CD14-positive monocyte (primary cell): Measurements from ENCODE around the gene RNF13. TPM values are rescaled to one million over a fixed set of nuclear protein-coding genes. Genes with fewer than 3 reads are reported as not detected.

ENCODE experiments used
- DNase-seq, 3 donors: peaks; one replicate each; pipeline ENCODE4 v3.0.0-alpha.2; 2011 to 2022
- H2AFZ ChIP-seq: 2 replicates; pipeline ENCODE4 v1.6.0; 2012; ENCODE audit warnings: mild to moderate bottlenecking, low read depth, low read length, inconsistent platforms; ENCODE audit not compliant: insufficient read depth, poor library complexity, severe bottlenecking
- H3K27ac ChIP-seq, 2 donors: 1 replicate in 1 of 2; 2 replicates in 1 of 2; pipeline ENCODE4 v1.5.1; 2012 to 2013; ENCODE audit warnings: low read length in 2 of 2, control low read depth in 1 of 2, inconsistent platforms in 1 of 2, low read depth in 1 of 2, mild to moderate bottlenecking in 1 of 2
- H3K27me3 ChIP-seq, 2 donors: one replicate each; pipeline versions ENCODE4 v1.6.0 to v1.6.1; 2011 to 2013; ENCODE audit warnings: low read length in 2 of 2; ENCODE audit not compliant: control insufficient read depth in 2 of 2, insufficient read depth in 2 of 2
- H3K36me3 ChIP-seq, 2 donors: replicated peaks in 1 of 2; 1 replicate in 1 of 2; 2 replicates in 1 of 2; pipeline versions ENCODE4 v1.5.1 to v1.6.1; 2012 to 2013; ENCODE audit warnings: low read length in 2 of 2, control low read depth in 1 of 2, inconsistent platforms in 1 of 2, mild to moderate bottlenecking in 1 of 2; ENCODE audit not compliant: insufficient read depth in 2 of 2, control insufficient read depth in 1 of 2
- H3K4me1 ChIP-seq, 2 donors: 1 replicate in 1 of 2; 2 replicates in 1 of 2; pipeline versions ENCODE4 v1.5.1 to v1.6.1; 2012 to 2013; ENCODE audit warnings: low read length in 2 of 2, control low read depth in 1 of 2, inconsistent platforms in 1 of 2, mild to moderate bottlenecking in 1 of 2, moderate library complexity in 1 of 2; ENCODE audit not compliant: insufficient read depth in 2 of 2, control insufficient read depth in 1 of 2
- H3K4me2 ChIP-seq: replicated peaks from 2 replicates; pipeline ENCODE3; 2012; ENCODE audit warnings: low read length, moderate library complexity, mild to moderate bottlenecking; ENCODE audit not compliant: poor library complexity, severe bottlenecking; ENCODE audit errors: extremely low read depth
- H3K4me3 ChIP-seq, 3 experiments: fragments of 200-600 bp in 1 of 3; sonication (generic) in 1 of 3; replicated peaks in 1 of 3; 1 replicate in 2 of 3; 2 replicates in 1 of 3; pipeline ENCODE4 v1.5.1; 2011 to 2013; ENCODE audit warnings: low read length in 3 of 3, mild to moderate bottlenecking in 3 of 3, control low read depth in 2 of 3, low read depth in 2 of 3, inconsistent platforms in 1 of 3, moderate library complexity in 1 of 3
- H3K79me2 ChIP-seq: 2 replicates; pipeline ENCODE4 v1.6.0; 2012; ENCODE audit warnings: mild to moderate bottlenecking, control low read depth, inconsistent platforms, low read length, moderate library complexity; ENCODE audit not compliant: insufficient read depth
- H3K9ac ChIP-seq: 2 replicates; pipeline ENCODE4 v1.6.0; 2017; ENCODE audit warnings: low read length, mild to moderate bottlenecking; ENCODE audit not compliant: insufficient read depth, poor library complexity, severe bottlenecking
- H3K9me3 ChIP-seq, 2 donors: replicated peaks in 1 of 2; 1 replicate in 1 of 2; 2 replicates in 1 of 2; pipeline versions ENCODE4 v1.5.1 to v1.6.1; 2012 to 2013; ENCODE audit warnings: low read length in 2 of 2, control low read depth in 1 of 2; ENCODE audit not compliant: control insufficient read depth in 1 of 2, insufficient read depth in 1 of 2
- H4K20me1 ChIP-seq: 2 replicates; pipeline ENCODE4 v1.6.0; 2012; ENCODE audit warnings: mild to moderate bottlenecking, low read length, control low read depth, moderate library complexity; ENCODE audit not compliant: insufficient read depth
- H3K27ac Mint-ChIP-seq, 7 donors: one replicate each; pipeline ENCODE4 v1.8.0; 2020; ENCODE audit warnings: mild to moderate bottlenecking in 7 of 7, mixed read lengths in 7 of 7, moderate library complexity in 6 of 7, inconsistent platforms in 2 of 7
- H3K27me3 Mint-ChIP-seq, 3 donors: one replicate each; pipeline ENCODE4 v1.8.0; 2021 to 2022; ENCODE audit warnings: low read depth in 3 of 3, mild to moderate bottlenecking in 3 of 3, mixed read lengths in 3 of 3, moderate library complexity in 3 of 3, inconsistent platforms in 1 of 3
- H3K36me3 Mint-ChIP-seq, 2 donors: one replicate each; pipeline ENCODE4 v1.8.0; 2020; ENCODE audit warnings: mixed read lengths in 2 of 2, inconsistent platforms in 1 of 2, mild to moderate bottlenecking in 1 of 2
- H3K4me1 Mint-ChIP-seq: one replicate; pipeline ENCODE4 v1.8.0; 2020; ENCODE audit warnings: mild to moderate bottlenecking, mixed read lengths
- H3K4me3 Mint-ChIP-seq, 2 donors: one replicate each; pipeline ENCODE4 v1.8.0; 2020; ENCODE audit warnings: mild to moderate bottlenecking in 2 of 2, mixed read lengths in 2 of 2, moderate library complexity in 1 of 2
- H3K9me3 Mint-ChIP-seq, 7 donors: one replicate each; pipeline ENCODE4 v1.8.0; 2020 to 2022; ENCODE audit warnings: mixed read lengths in 7 of 7, mild to moderate bottlenecking in 6 of 7, moderate library complexity in 6 of 7, inconsistent platforms in 2 of 7
- CTCF ChIP-seq: fragments of 200-600 bp; IDR thresholded peaks from one replicate; pipeline ENCODE4 v1.8.0; 2022; ENCODE audit warnings: antibody characterized with exemption, mild to moderate bottlenecking
- WGBS: methylation state at CpG from one replicate; pipeline ENCODE4 v1.1.5; 2013; ENCODE audit warnings: missing lambda C conversion rate; ENCODE audit not compliant: insufficient coverage; 5-methylcytosine and 5-hydroxymethylcytosine counted together
- intact Hi-C, 2 donors: fragments of 100-400 bp; cut with micrococcal nuclease; formaldehyde crosslinking; loops; one replicate each; pipeline versions ENCODE4 v1.15.0 to v1.15.1; 2023
- polyA plus RNA-seq, 3 donors: library from polyadenylated mRNA; depleted of rRNA in 1 of 3; unstranded in 2 of 3; stranded (reverse) in 1 of 3; fragments of 300-500 nt in 2 of 3; fragments of >200 nt in 1 of 3; fragmentation: Illumina TruSeq in 2 of 3; gene quantifications; 1 replicate in 2 of 3; 2 replicates in 1 of 3; pipeline ENCODE4 v1.2.3, GENCODE V29; 2012 to 2021

RNF13 gene
- polyA plus RNA-seq, 3 donors = 95.4 to 481 (median 462) TPM

GRCh38 chr3:149808209-149808829, 4.7 kb upstream of the RNF13 start:
- Histone ChIP-seq H3K4me1 (peaks cover 14 to 24% of the 10 kb centered on the region in 2 donors), H3K4me3 (no peak overlapping the region), H3K36me3 (no peaks in the 10 kb centered on the region), H2AFZ (no peak overlapping the region), H3K27me3 (no peaks in the 10 kb centered on the region), H3K9ac (no peak overlapping the region), H3K79me2 (peaks cover 4% of the 10 kb centered on the region), H3K4me2 (no peak overlapping the region), H3K27ac (no peak overlapping the region), H3K9me3 (no peaks in the 10 kb centered on the region), H4K20me1 (no peaks in the 10 kb centered on the region)
- peaks cover 24% of the 10 kb centered on the region for H3K4me1 Mint-ChIP-seq
- TF ChIP-seq CTCF = peak; percentile 89
- H3K27me3 Mint-ChIP-seq = peaks cover 0 to 5% (median 2%) of the 10 kb centered on the region in 3 donors
- H3K36me3 Mint-ChIP-seq = no peaks in the 10 kb centered on the region
- no peak overlapping the region for H3K4me3 Mint-ChIP-seq
- DNase-seq = peak; percentile 59 to 72 (median 71)
- H3K9me3 Mint-ChIP-seq = peaks cover 0 to 4% (median under 1%) of the 10 kb centered on the region in 7 donors
- 0% methylated on average over 1 of the region's 4 CpGs for WGBS
- H3K27ac Mint-ChIP-seq = no peak overlapping the region
- intact Hi-C loops = loop anchor here in 1 of 2 donors (5.0 kb wide), 2 partner anchors 36 to 56 kb away; partner anchors contain the start of gene COMMD2

- intact Hi-C loops = loop anchor here in 1 of 2 donors (5.0 kb wide), 2 partner anchors 37 to 57 kb away; partner anchors contain the start of gene COMMD2
- H3K27ac Mint-ChIP-seq = peak overlapping the region in 4 of 7 donors; percentile 8 to 75 (median 62)
Observed at GRCh38 chr3:149809699-149810098, 3.3 kb upstream of the RNF13 start.

More at GRCh38 chr3:149809699-149810098, 3.3 kb upstream of the RNF13 start:
- no peak for TF ChIP-seq CTCF
- peaks cover 22 to 30% of the 10 kb centered on the region in 2 donors for H3K4me1 ChIP-seq
- no peaks in the 10 kb centered on the region for H3K36me3 ChIP-seq
- DNase-seq = peak; percentile 46 to 74 (median 74)
- peaks cover 2 to 5% (median 3%) of the 10 kb centered on the region in 3 donors for H3K27me3 Mint-ChIP-seq
- no peak overlapping the region for H3K4me2 ChIP-seq
- no peak overlapping the region for H3K4me3 Mint-ChIP-seq
- H3K4me1 Mint-ChIP-seq = peaks cover 29% of the 10 kb centered on the region
- peak overlapping the region in 1 of 2 donors; percentile 9 for H3K27ac ChIP-seq
- no peaks in the 10 kb centered on the region for H3K36me3 Mint-ChIP-seq
- H3K79me2 ChIP-seq = peaks cover 17% of the 10 kb centered on the region
- no peak overlapping the region for H2AFZ ChIP-seq
- no peaks in the 10 kb centered on the region for H3K27me3 ChIP-seq
- no peak overlapping the region for H3K9ac ChIP-seq
- peaks cover 0 to 4% (median 0%) of the 10 kb centered on the region in 7 donors for H3K9me3 Mint-ChIP-seq
- H3K9me3 ChIP-seq = no peaks in the 10 kb centered on the region
- no peaks in the 10 kb centered on the region for H4K20me1 ChIP-seq
- H3K4me3 ChIP-seq = no peak overlapping the region
